Common myeloid progenitor, CD34-positive (primary cell): ENCODE results near the gene FKBP9.
"Not testable (repeated sequence)": the region's sequence is repeated elsewhere in the genome, so short reads cannot be mapped to it uniquely, and the experiment has no call there.

Experiments
- CTCF ChIA-PET: fragments of 350-600 bp; sonication (Branson Sonifier 250); formaldehyde crosslinking; loops from one replicate; lab custom pipeline; 2021; ENCODE audit warnings: antibody characterized with exemption; lab: Charles Lee
- POLR2A ChIA-PET: fragments of 350-600 bp; sonication (Branson Sonifier 250); formaldehyde crosslinking; loops from one replicate; lab custom pipeline; 2021; ENCODE audit warnings: antibody characterized with exemption; lab: Charles Lee
- DNase-seq, 3 donors: peaks; one replicate each; pipeline versions ENCODE4 v3.0.0 to v3.0.0-alpha.2; 2013
- H3K27ac ChIP-seq, 2 experiments: 1 replicate in 1 of 2; 2 replicates in 1 of 2; pipeline ENCODE4 v1.7.0; 2013; ENCODE audit warnings: inconsistent platforms in 2 of 2, low read length in 2 of 2, mild to moderate bottlenecking in 2 of 2, low read depth in 1 of 2, moderate library complexity in 1 of 2; ENCODE audit not compliant: severe bottlenecking in 2 of 2, insufficient read depth in 1 of 2, poor library complexity in 1 of 2
- H3K27me3 ChIP-seq, 5 experiments: replicated peaks in 2 of 5; 1 replicate in 3 of 5; 2 replicates in 2 of 5; pipeline versions ENCODE4 v1.6.1 to v1.7.0; 2013; ENCODE audit warnings: low read length in 4 of 5, mild to moderate bottlenecking in 2 of 5, moderate library complexity in 2 of 5, inconsistent platforms in 1 of 5; ENCODE audit not compliant: insufficient read depth in 5 of 5, control insufficient read depth in 4 of 5
- H3K36me3 ChIP-seq, 4 experiments: 1 replicate in 2 of 4; 2 replicates in 2 of 4; pipeline versions ENCODE4 v1.6.1 to v1.7.0; 2013; ENCODE audit warnings: low read length in 3 of 4, control low read depth in 1 of 4, mild to moderate bottlenecking in 1 of 4; ENCODE audit not compliant: control insufficient read depth in 4 of 4, insufficient read depth in 4 of 4
- H3K4me1 ChIP-seq, 4 experiments: 1 replicate in 3 of 4; 2 replicates in 1 of 4; pipeline versions ENCODE4 v1.6.1 to v1.7.1; 2013; ENCODE audit warnings: low read length in 3 of 4, mild to moderate bottlenecking in 3 of 4, control low read depth in 1 of 4, inconsistent platforms in 1 of 4, moderate library complexity in 1 of 4; ENCODE audit not compliant: control insufficient read depth in 4 of 4, insufficient read depth in 4 of 4; ENCODE audit errors: control extremely low read depth in 1 of 4
- H3K4me3 ChIP-seq, 7 experiments: 1 replicate in 4 of 7; 2 replicates in 3 of 7; pipeline versions ENCODE4 v1.5.1 to v1.7.0; 2013; ENCODE audit warnings: mild to moderate bottlenecking in 7 of 7, low read length in 6 of 7, moderate library complexity in 6 of 7, inconsistent platforms in 2 of 7, low read depth in 2 of 7, control low read depth in 1 of 7; ENCODE audit not compliant: insufficient read depth in 4 of 7, control insufficient read depth in 1 of 7; ENCODE audit errors: extremely low read depth in 1 of 7
- H3K9me3 ChIP-seq, 5 experiments: 1 replicate in 4 of 5; 2 replicates in 1 of 5; pipeline versions ENCODE4 v1.6.1 to v1.7.1; 2013; ENCODE audit warnings: low read length in 4 of 5, mild to moderate bottlenecking in 2 of 5, inconsistent platforms in 1 of 5, low read depth in 1 of 5, moderate library complexity in 1 of 5; ENCODE audit not compliant: control insufficient read depth in 4 of 5, insufficient read depth in 2 of 5; ENCODE audit errors: control extremely low read depth in 1 of 5
- WGBS: methylation state at CpG from one replicate; pipeline ENCODE4 v1.1.5; 2013; ENCODE audit not compliant: insufficient coverage; 5-methylcytosine and 5-hydroxymethylcytosine counted together

Gene FKBP9

DNA sequence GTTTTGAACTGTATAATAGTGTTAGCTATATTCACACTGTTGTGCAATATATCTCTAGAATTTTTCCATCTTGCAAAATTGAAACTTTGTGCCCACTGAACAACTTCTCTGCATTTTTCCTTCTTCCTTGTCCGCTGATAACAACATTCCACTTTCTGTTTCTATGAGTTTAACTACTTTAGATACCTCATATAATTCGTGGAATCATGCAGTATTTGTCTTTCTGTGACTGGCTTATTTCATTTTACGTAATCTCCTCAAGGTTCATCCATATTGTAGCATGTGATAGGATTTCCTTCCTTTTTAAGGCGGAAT is 10.0 kb downstream of the FKBP9 start:
- no CpG with 5 or more reads among the region's 4 CpGs for WGBS
- H3K4me1 ChIP-seq = not testable (repeated sequence)

GRCh38 chr7:32971967-32972366 is 14.7 kb downstream of the FKBP9 start:
- POLR2A ChIA-PET, H3K27me3 ChIP-seq, H3K9me3 ChIP-seq, CTCF ChIA-PET, H3K27ac ChIP-seq, DNase-seq, H3K36me3 ChIP-seq, H3K4me1 ChIP-seq, H3K4me3 ChIP-seq: not testable (repeated sequence)
- no CpG with 5 or more reads among the region's 3 CpGs for WGBS

More for the DNA sequence above, 10.0 kb downstream of the FKBP9 start:
- POLR2A ChIA-PET, CTCF ChIA-PET, H3K4me3 ChIP-seq, H3K27ac ChIP-seq, H3K9me3 ChIP-seq, H3K36me3 ChIP-seq, DNase-seq, H3K27me3 ChIP-seq: not testable (repeated sequence)

DNA sequence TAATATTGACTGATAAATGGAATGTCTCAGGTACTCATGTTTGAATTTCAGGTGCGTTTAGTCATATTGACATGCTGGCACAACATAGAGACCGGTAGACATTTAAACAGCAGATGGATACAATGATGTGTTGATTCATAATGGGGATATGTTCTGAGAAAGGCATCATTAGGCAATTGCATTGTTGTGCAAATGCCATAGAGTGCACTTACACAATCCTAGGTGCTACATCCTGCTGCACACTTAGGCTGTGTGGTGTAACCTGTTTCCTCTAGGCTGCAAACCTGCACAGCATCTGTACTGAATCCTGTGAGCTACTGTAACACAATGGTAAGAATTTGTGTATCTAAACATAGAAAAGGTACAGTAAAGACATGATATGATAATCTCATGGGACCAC is 19.9 kb downstream of the FKBP9 start:
- WGBS = 100% methylated on average over 2 of the region's 2 CpGs
- POLR2A ChIA-PET, H3K27me3 ChIP-seq, H3K9me3 ChIP-seq, H3K27ac ChIP-seq, H3K36me3 ChIP-seq, H3K4me1 ChIP-seq, H3K4me3 ChIP-seq, DNase-seq: not testable (repeated sequence)
- CTCF ChIA-PET = interaction anchor here (1.3 kb wide), 1 partner anchor 12 kb away, joined by 3 read pairs; no protein-coding TSS in a partner anchor

- POLR2A ChIA-PET, DNase-seq, H3K27ac ChIP-seq: not testable (repeated sequence)
Observed at GRCh38 chr7:32979246-32979645, 22.0 kb downstream of the FKBP9 start.

DNA sequence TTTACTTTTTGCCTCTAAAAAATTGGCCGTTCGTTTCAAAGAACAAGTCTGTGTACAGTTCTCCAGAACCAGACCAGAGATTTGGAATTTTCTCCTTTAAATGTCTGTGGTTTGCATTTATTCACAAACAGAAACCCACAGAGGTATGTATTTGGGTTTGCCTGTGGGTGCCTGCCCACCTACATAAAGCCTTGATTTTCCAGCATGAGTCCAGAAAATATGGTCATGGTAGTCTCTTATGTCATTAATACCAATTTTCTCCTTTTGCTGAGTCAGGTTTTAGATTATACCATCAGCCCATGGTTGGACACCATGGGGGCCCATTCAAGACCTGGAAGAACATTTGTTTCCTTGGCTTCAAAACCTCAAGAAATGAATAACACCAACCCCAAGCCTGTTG is 22.7 kb downstream of the FKBP9 start:
- CTCF ChIA-PET, POLR2A ChIA-PET, H3K27me3 ChIP-seq, H3K27ac ChIP-seq, H3K4me1 ChIP-seq, H3K36me3 ChIP-seq, H3K4me3 ChIP-seq, H3K9me3 ChIP-seq, DNase-seq: not testable (repeated sequence)
- WGBS = no CpG with 5 or more reads among the region's 2 CpGs

More at GRCh38 chr7:32979246-32979645, 22.0 kb downstream of the FKBP9 start:
- H3K9me3 ChIP-seq, CTCF ChIA-PET, H3K36me3 ChIP-seq, H3K27me3 ChIP-seq, H3K4me1 ChIP-seq, H3K4me3 ChIP-seq: not testable (repeated sequence)
- 100% methylated on average over 3 of the region's 6 CpGs for WGBS

DNA sequence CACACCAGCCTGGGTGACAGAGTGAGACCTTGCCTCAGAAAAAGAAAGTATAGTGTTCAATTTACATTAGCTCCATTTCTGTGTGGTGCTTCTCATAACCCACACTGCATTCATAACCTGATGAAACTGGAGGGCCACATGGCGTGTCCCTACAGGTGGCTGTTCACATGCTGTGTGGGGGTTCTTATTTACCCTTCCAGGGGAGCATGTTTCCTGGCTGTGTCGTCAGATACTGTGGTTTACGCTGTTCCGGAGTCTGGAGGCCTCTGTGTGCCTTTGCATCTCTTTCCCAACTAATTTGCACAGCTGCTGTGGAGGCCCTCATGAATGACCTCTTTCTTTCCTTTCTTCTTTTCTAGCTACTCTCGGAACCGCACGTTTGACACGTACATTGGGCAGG is 30.9 kb downstream of the FKBP9 start:
- H3K27ac ChIP-seq, H3K9me3 ChIP-seq, POLR2A ChIA-PET, H3K27me3 ChIP-seq, H3K36me3 ChIP-seq: not testable (repeated sequence)
- DNase-seq = peak in 2 of 3 donors; percentile 64 to 67
- Histone ChIP-seq H3K4me3 (peak overlapping the region in 3 of 7 experiments; percentile 13 to 48 (median 19)), H3K4me1 (peaks cover 0 to 43% (median 20%) of the 10 kb centered on the region in 4 experiments)
- CTCF ChIA-PET = interaction anchor here (0.8 to 1.4 kb wide), 2 partner anchors 10 to 38 kb away, joined by 3 read pairs; no protein-coding TSS in a partner anchor
- 0% methylated on average over 1 of the region's 8 CpGs for WGBS

GRCh38 chr7:32991068-32991585 is 33.9 kb downstream of the FKBP9 start:
- H3K36me3 ChIP-seq, CTCF ChIA-PET, H3K27ac ChIP-seq, H3K9me3 ChIP-seq, POLR2A ChIA-PET, DNase-seq, H3K27me3 ChIP-seq, H3K4me3 ChIP-seq: not testable (repeated sequence)
- WGBS = no CpG with 5 or more reads among the region's 5 CpGs
- H3K4me1 ChIP-seq = peaks cover 0 to 43% (median 20%) of the 10 kb centered on the region in 4 experiments
